GM12878 (cell line): ENCODE data around the gene MT4. TPM values are rescaled to one million over a fixed set of nuclear protein-coding genes. Genes with fewer than 3 reads are reported as not detected.
A peak's percentile ranks its signal among the peaks of the same experiment; 100 is the strongest.

Experiments
- ATAC-seq: fragments of 200-7000 bp; cut with Tn5 transposase; 3 replicates; pipeline ENCODE4 v1.9.1; 2020; ENCODE audit warnings: mild to moderate bottlenecking, moderate library complexity
- BruUV-seq: library from RNA; stranded (reverse); fragments of 400-500 nt; replicated peaks from 2 replicates; lab custom pipeline; 2021; lab: Mats Ljungman, UMichigan
- CTCF ChIA-PET: fragments of 300-600 bp; sonication (Branson Sonifier 250); formaldehyde crosslinking; extraction: SDS; loops from one replicate; lab custom pipeline; 2021; ENCODE audit warnings: inconsistent platforms; lab: Yijun Ruan, JAX
- POLR2A ChIA-PET: fragments of 350-600 bp; formaldehyde crosslinking; extraction: SDS; loops from one replicate; lab custom pipeline; 2021; ENCODE audit warnings: inconsistent platforms; lab: Charles Lee
- RAD21 ChIA-PET: fragments of 300-600 bp; sonication (Branson Sonifier 250); formaldehyde crosslinking; loops from one replicate; lab custom pipeline; 2023; ENCODE audit warnings: antibody characterized with exemption; ENCODE audit not compliant: unreplicated experiment; lab: Charles Lee
- SMC1A ChIA-PET: fragments of 300-600 bp; sonication (Branson Sonifier 250); formaldehyde crosslinking; loops from one replicate; lab custom pipeline; 2023; ENCODE audit not compliant: unreplicated experiment, uncharacterized antibody; lab: Charles Lee
- DNase-seq: peaks from one replicate; pipeline ENCODE4 v3.0.0-alpha.2; 2011; ENCODE audit warnings: low read depth, low spot score
- FAIRE-seq: peaks from 3 replicates; lab custom pipeline; 2011; peaks lifted over from hg19 to GRCh38; lab: Jason Lieb, UNC
- H2AFZ ChIP-seq: 2 replicates; pipeline ENCODE4 v1.6.0; 2011; ENCODE audit warnings: low read depth, low read length, control low read depth; ENCODE audit not compliant: control insufficient read depth
- H3K27ac ChIP-seq: 2 replicates; pipeline ENCODE4 v1.5.1; 2011; ENCODE audit warnings: control low read depth; ENCODE audit not compliant: control insufficient read depth, insufficient read depth
- H3K27me3 ChIP-seq, 2 experiments: replicated peaks in 1 of 2; 2 replicates each; pipeline versions ENCODE4 v1.6.0 to v1.6.1; 2011; ENCODE audit warnings: low read length in 1 of 2; ENCODE audit not compliant: control insufficient read depth in 2 of 2, insufficient read depth in 2 of 2
- H3K36me3 ChIP-seq, 2 experiments: 2 replicates each; pipeline ENCODE4 v1.5.1; 2011; ENCODE audit warnings: low read length in 1 of 2; ENCODE audit not compliant: control insufficient read depth in 2 of 2, insufficient read depth in 2 of 2
- H3K4me1 ChIP-seq: 2 replicates; pipeline ENCODE4 v1.6.1; 2011; ENCODE audit warnings: mild to moderate bottlenecking, low read length, moderate library complexity, mixed read lengths; ENCODE audit not compliant: control insufficient read depth, insufficient read depth
- H3K4me2 ChIP-seq: 2 replicates; pipeline ENCODE4 v1.6.0; 2011; ENCODE audit warnings: control low read depth; ENCODE audit not compliant: control insufficient read depth, insufficient read depth
- H3K4me3 ChIP-seq: fragments of 200-600 bp; sonication (generic); 2 replicates; pipeline ENCODE4 v1.5.1; 2016
- H3K79me2 ChIP-seq: 2 replicates; pipeline ENCODE4 v1.6.0; 2011; ENCODE audit warnings: low read length; ENCODE audit not compliant: control insufficient read depth, insufficient read depth
- H3K9ac ChIP-seq: 2 replicates; pipeline ENCODE4 v1.8.0; 2011; ENCODE audit warnings: low read length, control low read depth, mixed read lengths; ENCODE audit not compliant: control insufficient read depth, insufficient read depth
- H3K9me3 ChIP-seq: replicated peaks from 3 replicates; pipeline ENCODE4 v1.5.1; 2011; ENCODE audit warnings: mild to moderate bottlenecking, low read length; ENCODE audit not compliant: control insufficient read depth, insufficient read depth
- H4K20me1 ChIP-seq: 2 replicates; pipeline ENCODE4 v1.6.0; 2011; ENCODE audit not compliant: control insufficient read depth, insufficient read depth
- BCL11A ChIP-seq: IDR thresholded peaks from 2 replicates; pipeline ENCODE4 v1.6.1; 2011; ENCODE audit warnings: low read depth, low read length
- BRCA1 ChIP-seq: IDR thresholded peaks from 2 replicates; pipeline ENCODE4 v1.6.1; 2011; ENCODE audit warnings: low read depth, low read length, improper control_type of control experiment
- ESRRA ChIP-seq: IDR thresholded peaks from 2 replicates; pipeline ENCODE4 v1.6.1; 2012; ENCODE audit warnings: mild to moderate bottlenecking, low read length, improper control_type of control experiment
- FOXM1 ChIP-seq: IDR thresholded peaks from 2 replicates; pipeline ENCODE4 v1.6.1; 2012; ENCODE audit warnings: low read depth, mild to moderate bottlenecking, inconsistent platforms, low read length, moderate library complexity
- IKZF1 ChIP-seq: fragments of 450-650 bp; conservative IDR thresholded peaks from 2 replicates; pipeline ENCODE4 v1.6.1; 2017; ENCODE audit warnings: antibody characterized with exemption, mild to moderate bottlenecking
- JUNB ChIP-seq: IDR thresholded peaks from 2 replicates; pipeline ENCODE4 v1.6.1; 2016; ENCODE audit warnings: antibody characterized with exemption, mild to moderate bottlenecking
- MEF2A ChIP-seq: IDR thresholded peaks from 2 replicates; pipeline ENCODE4 v1.6.1; 2011; ENCODE audit warnings: low read depth, mild to moderate bottlenecking, low read length, moderate library complexity; ENCODE audit not compliant: insufficient read depth
- MTA2 ChIP-seq: fragments of 450-650 bp; IDR thresholded peaks from 2 replicates; pipeline ENCODE4 v1.6.1; 2016; ENCODE audit warnings: low read depth, mild to moderate bottlenecking, moderate library complexity
- PAX5 ChIP-seq: IDR thresholded peaks from 2 replicates; pipeline ENCODE4 v1.6.1; 2011; ENCODE audit warnings: low read depth, low read length, borderline replicate concordance
- SIX5 ChIP-seq: IDR thresholded peaks from 2 replicates; pipeline ENCODE4 v1.6.1; 2011; ENCODE audit warnings: mild to moderate bottlenecking, low read depth, low read length, moderate library complexity; ENCODE audit not compliant: severe bottlenecking
- SMC3 ChIP-seq: IDR thresholded peaks from 2 replicates; pipeline ENCODE4 v1.6.1; 2011; ENCODE audit warnings: low read length, improper control_type of control experiment, borderline replicate concordance
- STAT3 ChIP-seq: IDR thresholded peaks from 2 replicates; pipeline ENCODE4 v1.6.1; 2011; ENCODE audit warnings: low read depth, low read length, improper control_type of control experiment
- TCF12 ChIP-seq: IDR thresholded peaks from 2 replicates; pipeline ENCODE4 v1.6.1; 2011; ENCODE audit warnings: low read depth, mild to moderate bottlenecking, low read length
- ZNF207 ChIP-seq: fragments of 450-650 bp; IDR thresholded peaks from 2 replicates; pipeline ENCODE4 v1.6.1; 2014; ENCODE audit warnings: antibody characterized with exemption, mild to moderate bottlenecking, borderline replicate concordance
- WGBS: methylation state at CpG from one replicate; pipeline ENCODE4 v1.1.6; 2016; ENCODE audit warnings: low lambda C conversion rate; ENCODE audit not compliant: insufficient replicate concordance, insufficient coverage; ENCODE audit errors: missing lambda C conversion rate; 5-methylcytosine and 5-hydroxymethylcytosine counted together
- in situ Hi-C: fragments of 300-500 bp; cut with MboI; formaldehyde crosslinking; loops from 9 replicates; pipeline ENCODE4 v1.14.3; 2018; ENCODE audit warnings: mixed read lengths
- intact Hi-C: fragments of 100-400 bp; cut with micrococcal nuclease; formaldehyde crosslinking; loops from one replicate; pipeline ENCODE4 v1.14.2; 2022; ENCODE audit not compliant: unreplicated experiment
- polyA plus RNA-seq, 11 experiments: library from polyadenylated mRNA; depleted of rRNA in 4 of 11; unstranded in 6 of 11; stranded (reverse) in 5 of 11; fragments of >200 nt; fragmentation: Nextera tagmentation in 4 of 11; fragmentation: Illumina TruSeq in 1 of 11; extraction: Ambion mirVana in 4 of 11; extraction: Trizol in 1 of 11; gene quantifications; 1 replicate in 1 of 11; 2 replicates in 10 of 11; pipeline versions ENCODE4 v1.2.1 to v1.2.3, GENCODE V29; 2011 to 2016; ENCODE audit warnings: inconsistent platforms in 2 of 11, missing spikeins in 2 of 11, low read depth in 1 of 11
- total RNA-seq, 4 experiments: library from RNA; depleted of rRNA in 3 of 4; stranded (reverse); fragments of >200 nt in 3 of 4; fragmentation: Illumina TruSeq in 1 of 4; extraction: Trizol in 1 of 4; gene quantifications; 2 replicates each; pipeline versions ENCODE4 v1.2.1 to v1.2.3, GENCODE V29; 2013 to 2021
- TF ChIP-seq, protein P1 (sequence below): IDR thresholded peaks from 2 replicates; pipeline ENCODE4 v1.6.1; 2012; ENCODE audit warnings: low read depth, low read length, improper control_type of control experiment

The MT4 gene
- total and polyA plus RNA-seq, 10 of the 15 experiments (the other 5 are each of a cell fraction or from before 2014, with no cell fraction given), result not detected

DNA sequence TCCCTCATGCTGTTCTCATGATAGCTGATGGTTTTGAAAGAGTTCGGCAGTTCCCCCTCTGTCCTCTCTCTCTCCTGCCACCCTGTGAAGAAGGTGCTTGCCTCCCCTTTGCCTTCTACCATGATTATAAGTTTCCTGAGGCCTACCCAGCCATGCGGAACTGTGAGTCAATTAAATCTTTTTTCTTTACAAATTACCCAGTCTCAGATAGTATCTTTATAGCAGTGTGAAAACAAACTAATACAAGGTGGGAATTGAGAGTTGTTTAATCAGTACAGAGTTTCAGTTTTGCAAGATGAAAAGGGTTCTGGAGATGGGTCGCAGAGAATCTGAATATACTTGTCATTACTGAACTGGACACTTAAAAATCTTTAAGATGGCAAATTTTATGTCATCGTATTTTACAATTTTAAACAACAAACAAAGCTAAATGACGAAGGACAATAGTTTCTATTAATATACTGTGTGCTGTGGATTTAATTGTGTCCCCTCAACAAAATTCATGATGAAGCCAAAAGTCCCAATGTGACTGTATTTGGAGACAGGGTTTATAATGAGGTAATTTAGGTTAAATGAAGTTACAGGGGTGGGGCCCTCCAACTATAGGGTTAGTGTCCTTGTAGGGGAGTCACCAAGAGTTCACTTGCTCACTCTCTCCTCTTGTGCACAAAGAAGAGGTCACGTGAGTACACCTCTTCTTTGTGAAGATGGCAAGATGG lies 28.9 kb downstream of the MT4 start:
- H3K4me2 ChIP-seq, result no peak overlapping the region
- ChIA-PET RAD21 (no interaction called here), SMC1A (no interaction called here), CTCF (interaction anchor here (1.4 kb wide), 1 partner anchor 17 kb away, joined by 4 read pairs; no protein-coding TSS in a partner anchor), POLR2A (no interaction called here)
- TF ChIP-seq BCL11A (peak; percentile 17; the same call in 1 of the 2 replicates), IKZF1 (no peak), MTA2 (peak; percentile 76; the same call in 1 of the 2 replicates), PAX5 (peak; percentile 68; the same call in 1 of the 2 replicates), TCF12 (no peak)
- no TSS peak for BruUV-seq
- H4K20me1 ChIP-seq, result no peaks in the 10 kb centered on the region
- H3K27me3 ChIP-seq, result peaks cover 7 to 9% of the 10 kb centered on the region in 2 experiments; a peak in 3 of 4 replicates
- H2AFZ ChIP-seq, result no peak overlapping the region
- FAIRE-seq (no peak), ATAC-seq (peak; percentile 70), DNase-seq (no peak)
- H3K36me3 ChIP-seq, result no peaks in the 10 kb centered on the region
- no peak overlapping the region for H3K9ac ChIP-seq
- peaks cover 3% of the 10 kb centered on the region; the same call in 2 of the 3 replicates for H3K9me3 ChIP-seq
- in situ Hi-C loops (no loop called here), intact Hi-C loops (no loop called here)
- H3K27ac ChIP-seq, result no peak overlapping the region
- no peaks in the 10 kb centered on the region for H3K79me2 ChIP-seq
- H3K4me1 ChIP-seq, result no peaks in the 10 kb centered on the region; the same call in 1 of the 2 replicates
- 27% methylated on average over 6 of the region's 6 CpGs for WGBS
- H3K4me3 ChIP-seq, result no peak overlapping the region

DNA sequence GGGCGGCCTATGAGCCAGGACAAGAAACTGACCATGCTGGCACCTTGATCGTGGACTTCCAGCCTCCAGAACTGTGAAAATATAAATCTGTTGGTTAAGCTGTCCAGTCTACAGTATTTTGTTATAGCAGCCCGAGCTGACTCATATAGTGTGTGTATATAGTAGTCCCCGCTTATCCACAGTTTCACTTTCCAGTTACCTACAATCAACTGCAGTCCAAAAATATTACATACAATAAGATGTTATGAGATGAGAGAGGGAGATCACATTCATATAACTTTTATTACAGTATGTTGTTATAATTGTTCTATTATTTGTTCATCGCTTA lies 29.4 kb downstream of the MT4 start:
- in situ Hi-C loops, result no loop called here
- H3K27ac ChIP-seq, result no peak overlapping the region
- no peaks in the 10 kb centered on the region for H4K20me1 ChIP-seq
- FAIRE-seq, result no peak
- H3K79me2 ChIP-seq, result no peaks in the 10 kb centered on the region
- no peak for ATAC-seq
- no peak overlapping the region for H3K9ac ChIP-seq
- no peak overlapping the region for H3K4me2 ChIP-seq
- ChIA-PET CTCF (interaction anchor here (1.4 kb wide), 1 partner anchor 18 kb away, joined by 4 read pairs; no protein-coding TSS in a partner anchor), POLR2A (no interaction called here), RAD21 (no interaction called here), SMC1A (no interaction called here)
- H3K27me3 ChIP-seq, result peaks cover 7 to 9% of the 10 kb centered on the region in 2 experiments; a peak in 3 of 4 replicates
- TF ChIP-seq BRCA1 (no peak), FOXM1 (no peak), SIX5 (no peak), ZNF207 (no peak), JUNB (no peak), BCL11A (no peak), MEF2A (no peak), ESRRA (no peak), STAT3 (no peak), SMC3 (no peak)
- TF ChIP-seq, protein P1, sequence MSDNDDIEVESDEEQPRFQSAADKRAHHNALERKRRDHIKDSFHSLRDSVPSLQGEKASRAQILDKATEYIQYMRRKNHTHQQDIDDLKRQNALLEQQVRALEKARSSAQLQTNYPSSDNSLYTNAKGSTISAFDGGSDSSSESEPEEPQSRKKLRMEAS, result no peak
- TF ChIP-seq, all 136 proteins: peak for 0
- no peaks in the 10 kb centered on the region for H3K36me3 ChIP-seq
- H3K9me3 ChIP-seq, result peaks cover 3% of the 10 kb centered on the region; the same call in 2 of the 3 replicates
- WGBS, result 52% methylated on average over 5 of the region's 5 CpGs
- no peak for DNase-seq
- no peak overlapping the region for H2AFZ ChIP-seq
- H3K4me3 ChIP-seq, result no peak overlapping the region
- BruUV-seq, result no TSS peak
- H3K4me1 ChIP-seq, result no peaks in the 10 kb centered on the region; the same call in 1 of the 2 replicates
- intact Hi-C loops, result no loop called here
